SU-DHL-6 (cell line): ENCODE measurements around the gene SLCO2B1.
"Not testable (repeated sequence)": the region's sequence is repeated elsewhere in the genome, so short reads cannot be mapped to it uniquely, and the experiment has no call there.

Experiments used
- EZH2phosphoT487 ChIP-seq: fragments of 200-600 bp; sonication (generic), shearing (Covaris generic); conservative IDR thresholded peaks from 2 replicates; pipeline ENCODE4 v1.6.1; 2018; ENCODE audit warnings: mild to moderate bottlenecking, antibody characterized with exemption, low read length, moderate library complexity, mixed read lengths
- TF ChIP-seq, protein P1 (sequence below): fragments of 200-600 bp; sonication (generic); IDR thresholded peaks from one replicate; pipeline ENCODE4 v1.5.1; 2017; ENCODE audit warnings: antibody characterized with exemption, mild to moderate bottlenecking, low read length, moderate library complexity; ENCODE audit not compliant: insufficient read depth, poor library complexity, severe bottlenecking

GRCh38 chr11:75105967-75106681 is 44.8 kb upstream of the SLCO2B1 start:
- TF ChIP-seq, protein P1, sequence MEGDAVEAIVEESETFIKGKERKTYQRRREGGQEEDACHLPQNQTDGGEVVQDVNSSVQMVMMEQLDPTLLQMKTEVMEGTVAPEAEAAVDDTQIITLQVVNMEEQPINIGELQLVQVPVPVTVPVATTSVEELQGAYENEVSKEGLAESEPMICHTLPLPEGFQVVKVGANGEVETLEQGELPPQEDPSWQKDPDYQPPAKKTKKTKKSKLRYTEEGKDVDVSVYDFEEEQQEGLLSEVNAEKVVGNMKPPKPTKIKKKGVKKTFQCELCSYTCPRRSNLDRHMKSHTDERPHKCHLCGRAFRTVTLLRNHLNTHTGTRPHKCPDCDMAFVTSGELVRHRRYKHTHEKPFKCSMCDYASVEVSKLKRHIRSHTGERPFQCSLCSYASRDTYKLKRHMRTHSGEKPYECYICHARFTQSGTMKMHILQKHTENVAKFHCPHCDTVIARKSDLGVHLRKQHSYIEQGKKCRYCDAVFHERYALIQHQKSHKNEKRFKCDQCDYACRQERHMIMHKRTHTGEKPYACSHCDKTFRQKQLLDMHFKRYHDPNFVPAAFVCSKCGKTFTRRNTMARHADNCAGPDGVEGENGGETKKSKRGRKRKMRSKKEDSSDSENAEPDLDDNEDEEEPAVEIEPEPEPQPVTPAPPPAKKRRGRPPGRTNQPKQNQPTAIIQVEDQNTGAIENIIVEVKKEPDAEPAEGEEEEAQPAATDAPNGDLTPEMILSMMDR = not testable (repeated sequence)
- TF ChIP-seq EZH2phosphoT487 = not testable (repeated sequence)
